Measurements from ENCODE around the gene YES1.
"Not testable (repeated sequence)": the region's sequence is repeated elsewhere in the genome, so short reads cannot be mapped to it uniquely, and the experiment has no call there.

Gene YES1

DNA sequence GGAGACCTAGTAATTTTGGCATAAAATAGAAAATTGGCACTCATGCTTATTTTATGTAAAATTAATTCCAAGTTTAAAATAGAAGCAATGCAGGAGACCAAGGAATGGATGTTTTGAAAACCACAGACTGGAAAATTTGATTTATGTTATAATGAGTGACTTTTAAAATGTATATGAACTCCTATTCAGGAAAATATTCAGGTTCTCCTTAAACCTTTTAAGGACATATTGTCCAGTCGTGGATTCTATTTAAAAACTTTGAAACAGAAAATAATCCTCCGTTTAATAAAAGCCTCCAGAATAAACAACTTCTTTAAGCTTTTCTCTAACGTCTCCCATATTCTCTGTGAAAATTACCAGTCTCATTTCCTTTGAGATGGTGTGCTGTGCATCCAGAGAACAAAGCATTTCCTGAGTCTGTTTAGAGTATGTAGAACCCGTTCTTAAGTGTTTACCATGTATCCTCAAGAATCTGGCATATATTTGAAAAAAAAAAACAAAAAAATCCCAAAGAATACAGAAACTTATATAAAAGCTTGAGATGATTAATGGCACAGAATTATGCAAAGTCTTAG is 8.6 kb upstream of the YES1 start:
- no peak for DNase-seq (ENCODE audit: low spot score)

DNA sequence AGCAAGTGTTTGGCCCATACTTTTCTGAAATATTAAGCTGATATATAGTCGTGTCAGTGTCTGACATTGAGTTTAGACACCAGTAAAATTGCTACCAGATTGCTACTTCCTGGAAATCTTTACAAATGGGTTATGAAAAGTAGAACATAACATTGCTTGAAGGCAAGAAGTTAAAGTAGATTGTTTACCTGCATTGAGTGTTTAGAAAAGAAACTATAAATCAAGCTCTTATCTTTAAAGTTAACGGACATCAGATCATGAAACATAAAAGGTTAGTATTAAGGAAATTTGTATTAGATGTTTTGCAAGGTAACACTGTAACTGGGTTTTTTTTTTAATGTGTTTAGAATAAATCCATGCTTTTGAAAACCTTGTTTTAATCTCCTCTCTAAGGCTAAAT is 4.8 kb upstream of the YES1 start:
- DNase-seq (ENCODE audit: low spot score), result no peak

DNA sequence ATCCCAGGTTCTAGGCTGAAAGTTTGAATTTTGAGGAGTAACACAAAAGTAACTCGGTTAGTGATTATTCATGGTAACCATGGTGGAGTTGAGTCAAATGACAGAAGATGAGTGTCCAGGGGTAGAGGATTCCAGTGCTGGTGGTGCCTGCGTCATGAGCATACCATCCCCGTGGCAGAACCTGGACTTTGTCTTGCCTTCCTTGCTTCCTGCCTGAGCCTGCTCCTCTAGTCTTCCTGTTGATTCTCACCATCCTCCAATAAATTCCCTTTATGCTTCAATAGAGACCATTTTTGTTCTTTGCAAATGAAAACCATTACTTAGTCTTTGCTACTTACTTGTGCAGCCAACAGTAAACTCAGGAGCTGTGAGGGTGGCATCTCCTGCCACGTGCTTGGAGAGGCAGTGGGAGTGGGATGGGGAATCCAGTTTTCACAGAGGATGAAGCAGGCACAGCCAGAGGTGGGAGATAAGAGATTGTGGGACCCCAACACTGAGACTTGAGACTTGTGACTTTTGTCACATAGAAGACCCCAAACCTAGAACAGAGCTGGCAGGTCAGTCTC is 4.1 kb upstream of the YES1 start:
- DNase-seq (ENCODE audit: low spot score), result no peak

DNA sequence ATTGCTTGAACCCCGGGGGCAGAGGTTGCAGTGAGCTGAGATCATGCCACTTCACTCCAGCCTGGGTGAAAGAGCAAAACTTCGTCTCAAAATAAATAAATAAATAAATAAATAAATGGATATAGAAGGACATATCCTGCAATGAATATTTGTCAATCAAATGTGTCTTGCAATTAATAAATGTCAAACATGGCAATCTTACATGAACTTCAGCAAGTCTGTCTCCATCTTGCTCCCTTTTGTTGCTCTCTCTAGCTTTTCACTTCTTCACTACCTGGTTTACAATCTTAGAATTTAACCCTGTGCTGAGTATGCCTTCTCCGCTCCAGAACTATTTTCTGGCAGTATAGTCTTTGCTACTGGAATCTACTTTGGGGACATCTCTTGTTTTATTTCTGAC is 3.3 kb upstream of the YES1 start:
- no peak for DNase-seq (ENCODE audit: low spot score)

GRCh38 chr18:814300-815084 is 2.5 kb upstream of the YES1 start:
- DNase-seq (ENCODE audit: low spot score), result peak; percentile 14

DNA sequence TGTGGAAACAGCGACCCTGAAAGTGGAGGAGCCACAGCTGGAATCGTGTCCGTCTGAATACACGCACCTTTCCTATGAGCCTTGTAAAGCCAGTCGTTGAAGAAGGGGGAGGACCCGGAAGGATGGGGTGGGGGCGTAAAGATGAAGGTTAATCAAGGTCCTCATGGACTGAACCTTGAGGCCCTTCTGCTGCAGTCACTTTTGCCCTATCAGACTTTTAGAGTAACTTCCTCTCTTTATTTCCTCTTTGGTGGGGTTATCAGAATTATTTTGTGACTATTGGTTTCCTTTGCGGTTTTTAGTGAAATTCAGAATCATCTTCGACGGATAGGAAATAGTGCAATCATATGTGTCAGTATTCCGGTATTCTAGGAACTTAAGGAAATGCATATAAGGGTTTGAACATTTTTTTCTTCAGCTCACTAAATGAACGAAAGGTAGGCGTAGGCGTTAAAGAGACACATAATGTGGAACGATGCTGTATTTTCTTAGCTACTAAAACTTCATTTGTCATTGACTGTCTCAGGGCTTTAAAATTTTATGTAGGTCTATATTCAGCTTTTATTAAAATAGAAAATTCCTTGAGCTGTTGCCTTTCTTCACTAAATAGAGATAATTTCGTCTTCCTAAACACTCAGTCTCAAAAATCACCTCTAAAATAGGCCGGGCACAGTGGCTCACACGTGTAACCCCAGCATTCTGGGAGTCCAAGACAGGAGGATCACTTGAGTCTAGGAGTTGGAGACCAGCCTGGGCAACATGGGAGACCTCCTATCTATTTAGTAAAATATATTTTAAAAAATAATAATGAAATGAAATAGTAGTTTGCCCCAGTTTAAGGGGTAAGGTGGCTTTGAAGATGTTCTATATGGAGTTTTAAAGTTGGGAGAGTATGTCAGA is 1.4 kb upstream of the YES1 start:
- DNase-seq (ENCODE audit: low spot score), result peak; percentile 10

- DNase-seq (ENCODE audit: low spot score), result peak; percentile 92
Measured at GRCh38 chr18:812376-813171, 532 bp upstream of the YES1 start.

DNA sequence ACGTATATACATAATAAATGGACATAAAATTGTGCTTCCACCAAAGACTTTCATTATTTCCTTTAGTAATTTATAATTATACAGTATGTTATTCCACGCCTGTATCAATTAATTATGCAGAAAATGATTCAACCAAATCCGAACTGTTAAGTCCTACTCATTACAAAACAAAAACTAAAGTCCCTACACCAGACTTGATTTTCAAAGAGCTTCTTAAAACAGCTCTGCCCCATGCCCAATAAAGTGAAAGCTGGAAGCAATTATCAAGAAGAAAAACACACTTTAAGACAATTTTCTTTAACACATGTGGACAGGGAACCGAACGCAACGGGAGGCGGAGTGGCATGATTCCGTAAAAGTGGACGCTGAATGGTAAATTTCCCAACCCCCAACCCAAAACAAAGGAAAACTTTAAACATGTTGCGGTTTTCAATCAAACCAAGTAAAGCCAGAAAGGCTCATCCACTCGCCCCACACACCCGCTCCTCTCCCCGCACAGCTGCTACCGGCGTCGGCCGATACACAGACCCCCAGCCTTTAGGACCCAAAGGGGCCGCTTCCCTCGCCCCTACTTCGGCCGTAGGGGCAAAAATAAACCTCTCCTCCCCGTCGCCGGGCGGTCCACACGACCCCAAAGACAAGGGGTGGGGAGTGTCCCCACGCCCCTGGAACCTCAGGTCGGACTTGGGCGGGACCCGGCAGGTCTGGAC is 705 bp downstream of the YES1 start:
- no peak for DNase-seq (ENCODE audit: low spot score)

DNA sequence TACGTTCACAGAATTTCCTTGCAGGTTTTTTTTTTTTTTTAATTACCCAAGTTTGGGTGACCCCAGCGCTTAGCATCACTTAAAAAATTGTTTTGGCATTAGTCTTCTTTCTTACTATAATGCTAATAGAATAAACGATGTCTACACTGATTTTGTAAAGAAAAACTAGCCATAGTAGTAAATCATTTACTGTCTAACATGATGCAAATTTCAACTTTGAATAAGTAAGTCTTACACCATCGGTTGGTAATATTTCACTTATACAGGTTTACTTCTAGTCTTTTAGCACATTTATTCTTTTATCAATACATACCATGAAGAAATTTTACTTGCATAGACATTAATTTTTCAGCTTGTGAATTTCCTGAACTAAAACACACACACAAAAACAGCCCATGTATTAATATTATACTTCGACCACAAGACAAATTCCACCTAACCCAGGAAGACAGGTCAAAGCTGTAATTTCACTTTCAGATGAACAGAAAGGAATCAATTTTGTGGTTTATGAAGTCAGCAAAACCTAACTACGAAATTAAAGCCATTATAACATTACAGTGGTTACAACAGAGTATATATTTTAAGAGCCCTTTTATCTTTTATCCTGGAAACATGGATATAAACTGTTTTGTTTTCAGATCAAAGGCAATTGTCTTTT is 1.9 kb downstream of the YES1 start:
- no peak for DNase-seq (ENCODE audit: low spot score)

DNA sequence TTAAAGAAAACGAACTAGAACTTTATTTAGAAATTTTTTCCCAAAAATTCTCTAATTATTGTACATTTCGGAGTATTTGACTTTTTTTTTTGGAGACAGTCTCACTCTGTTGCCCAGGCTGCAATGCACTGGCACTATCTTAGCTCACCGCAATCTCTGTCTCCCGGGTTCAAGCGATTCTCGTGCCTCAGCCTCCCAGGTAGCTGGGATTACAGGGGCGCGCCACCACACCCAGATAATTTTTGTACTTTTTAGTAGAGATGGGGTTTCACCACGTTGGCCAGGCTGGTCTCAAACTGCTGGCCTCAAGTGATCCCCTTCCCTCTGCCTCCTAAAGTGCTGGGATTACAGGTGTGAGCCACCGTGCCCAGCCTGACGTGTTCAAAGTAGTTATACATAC is 2.8 kb downstream of the YES1 start:
- not testable (repeated sequence) for DNase-seq (ENCODE audit: low spot score)

DNA sequence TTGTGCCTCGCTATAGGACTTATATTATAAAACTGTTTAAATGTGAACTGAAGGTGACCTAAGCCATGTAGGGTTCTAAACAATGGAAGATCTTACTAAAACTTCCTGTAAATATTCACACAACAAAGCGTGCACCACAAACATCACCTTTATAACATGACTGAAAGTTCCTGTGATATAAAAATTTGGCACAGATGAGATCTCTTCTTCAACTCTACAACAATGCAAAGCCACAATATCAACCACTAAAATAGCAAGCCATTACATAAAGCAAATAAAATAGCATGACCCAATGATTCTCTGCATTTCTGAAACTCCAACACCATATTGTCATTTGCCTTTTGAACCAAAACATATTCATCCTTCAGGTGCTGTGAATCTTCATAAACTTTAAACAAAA is 3.5 kb downstream of the YES1 start:
- no peak for DNase-seq (ENCODE audit: low spot score)

DNA sequence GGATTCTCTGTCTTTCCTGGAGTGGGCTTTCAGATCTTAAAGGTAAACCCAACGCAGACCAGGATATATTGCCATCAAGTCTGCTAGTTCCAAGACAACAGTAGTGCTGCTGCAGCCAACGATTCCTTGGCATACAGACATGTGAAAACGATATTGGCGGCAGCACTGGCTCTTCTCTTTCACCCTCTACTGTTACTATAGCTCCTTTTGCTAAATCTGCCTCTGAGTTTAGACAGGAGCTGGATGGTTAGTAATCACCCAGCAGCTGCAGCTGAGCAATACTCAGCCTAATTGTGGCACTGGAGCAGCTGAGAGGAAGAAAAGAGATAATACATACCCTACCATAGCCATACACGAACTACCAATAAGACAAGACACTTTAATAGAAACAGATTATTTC is 4.0 kb downstream of the YES1 start:
- DNase-seq (ENCODE audit: low spot score), result no peak

DNA sequence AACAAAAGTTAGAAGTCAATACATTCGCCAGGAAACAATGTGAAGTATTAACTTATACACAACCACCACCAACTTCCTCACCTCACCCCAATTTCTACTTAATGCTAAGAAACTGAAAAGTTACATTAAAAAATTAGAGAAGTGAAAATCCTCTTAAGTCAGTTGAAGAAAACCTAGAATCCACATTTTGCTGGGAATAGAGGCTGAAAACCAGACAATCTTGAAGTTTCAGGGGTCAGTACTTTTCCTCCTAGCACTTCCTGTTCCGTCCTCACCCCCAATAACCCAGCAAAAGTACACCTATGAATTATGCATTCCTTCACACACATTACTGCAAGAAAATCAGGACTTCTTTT is 6.3 kb downstream of the YES1 start:
- DNase-seq (ENCODE audit: low spot score), result no peak

GRCh38 chr18:805008-805754 is 6.9 kb downstream of the YES1 start:
- no peak for DNase-seq (ENCODE audit: low spot score)

DNA sequence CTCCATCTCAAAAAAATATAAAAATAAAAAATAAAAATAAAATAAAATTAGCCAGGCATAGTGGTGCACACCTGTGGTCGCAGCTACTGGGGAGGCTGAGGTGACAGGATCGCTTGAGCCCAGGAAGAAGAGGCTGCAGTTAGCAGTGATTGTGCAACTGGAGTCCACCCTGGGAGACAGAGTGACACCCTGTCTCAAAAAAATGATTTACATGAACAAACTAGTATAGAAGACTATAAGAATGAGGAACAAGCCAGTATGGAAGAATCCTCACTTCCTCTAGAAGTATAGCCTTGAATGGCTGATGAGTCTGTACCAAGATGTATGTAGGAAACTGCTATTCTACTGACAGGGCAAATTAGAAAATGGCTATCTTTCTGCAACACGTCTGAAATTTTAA is 10.9 kb downstream of the YES1 start:
- DNase-seq (ENCODE audit: low spot score), result no peak

DNA sequence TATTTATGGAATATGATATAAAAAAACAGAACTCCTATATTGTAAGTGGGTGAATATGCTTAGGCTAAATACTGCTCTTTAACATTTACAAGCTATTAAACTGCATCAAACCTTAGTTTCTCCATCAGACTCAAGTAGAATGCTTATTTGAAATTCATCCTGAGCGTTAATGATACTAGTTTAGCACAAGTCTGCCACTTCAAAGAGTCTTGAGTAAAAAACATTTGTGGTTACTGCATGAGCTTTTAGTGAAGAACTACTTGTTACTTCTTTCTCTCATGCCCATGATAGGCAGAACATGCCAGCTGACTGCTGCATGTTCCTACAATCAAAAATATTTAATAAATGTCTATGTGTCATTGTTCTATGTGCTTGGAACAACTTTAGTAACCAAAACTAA is 12.1 kb downstream of the YES1 start:
- no peak for DNase-seq (ENCODE audit: low spot score)

- not testable (repeated sequence) for DNase-seq (ENCODE audit: low spot score)
Measured at GRCh38 chr18:795383-795782, 16.7 kb downstream of the YES1 start.

GRCh38 chr18:789397-789796 is 22.6 kb downstream of the YES1 start:
- no peak for DNase-seq (ENCODE audit: low spot score)

GRCh38 chr18:785242-785641 is 26.8 kb downstream of the YES1 start:
- no peak for DNase-seq (ENCODE audit: low spot score)

Data from iPS-NIHi11 (cell line).